IgD-negative memory B cell (primary cell): Measurements from ENCODE around the gene CAPS. TPM values are rescaled to one million over a fixed set of nuclear protein-coding genes. Genes with fewer than 3 reads are reported as not detected.

Experiments
- H3K27ac Mint-ChIP-seq, 3 donors: one replicate each; pipeline ENCODE4 v1.8.0; 2020 to 2022; ENCODE audit warnings: mild to moderate bottlenecking in 3 of 3, mixed read lengths in 3 of 3, moderate library complexity in 1 of 3
- H3K27me3 Mint-ChIP-seq: one replicate; pipeline ENCODE4 v1.8.0; 2021; ENCODE audit warnings: mixed read lengths
- H3K36me3 Mint-ChIP-seq: one replicate; pipeline ENCODE4 v1.8.0; 2020; ENCODE audit warnings: mild to moderate bottlenecking, mixed read lengths
- H3K4me1 Mint-ChIP-seq, 3 donors: one replicate each; pipeline ENCODE4 v1.8.0; 2020 to 2022; ENCODE audit warnings: mixed read lengths in 3 of 3, mild to moderate bottlenecking in 1 of 3
- H3K4me3 Mint-ChIP-seq, 4 donors: one replicate each; pipeline ENCODE4 v1.8.0; 2020 to 2022; ENCODE audit warnings: mild to moderate bottlenecking in 4 of 4, mixed read lengths in 4 of 4, moderate library complexity in 3 of 4
- H3K9me3 Mint-ChIP-seq, 3 donors: one replicate each; pipeline ENCODE4 v1.8.0; 2020 to 2021; ENCODE audit warnings: mixed read lengths in 3 of 3, mild to moderate bottlenecking in 1 of 3
- polyA plus RNA-seq: library from polyadenylated mRNA; unstranded; fragments of 300-500 nt; fragmentation: Illumina TruSeq; gene quantifications from one replicate; pipeline ENCODE4 v1.2.3, GENCODE V29; 2021

The CAPS gene
- polyA plus RNA-seq, 1 donor from 2014 or later: 3.7 TPM

DNA sequence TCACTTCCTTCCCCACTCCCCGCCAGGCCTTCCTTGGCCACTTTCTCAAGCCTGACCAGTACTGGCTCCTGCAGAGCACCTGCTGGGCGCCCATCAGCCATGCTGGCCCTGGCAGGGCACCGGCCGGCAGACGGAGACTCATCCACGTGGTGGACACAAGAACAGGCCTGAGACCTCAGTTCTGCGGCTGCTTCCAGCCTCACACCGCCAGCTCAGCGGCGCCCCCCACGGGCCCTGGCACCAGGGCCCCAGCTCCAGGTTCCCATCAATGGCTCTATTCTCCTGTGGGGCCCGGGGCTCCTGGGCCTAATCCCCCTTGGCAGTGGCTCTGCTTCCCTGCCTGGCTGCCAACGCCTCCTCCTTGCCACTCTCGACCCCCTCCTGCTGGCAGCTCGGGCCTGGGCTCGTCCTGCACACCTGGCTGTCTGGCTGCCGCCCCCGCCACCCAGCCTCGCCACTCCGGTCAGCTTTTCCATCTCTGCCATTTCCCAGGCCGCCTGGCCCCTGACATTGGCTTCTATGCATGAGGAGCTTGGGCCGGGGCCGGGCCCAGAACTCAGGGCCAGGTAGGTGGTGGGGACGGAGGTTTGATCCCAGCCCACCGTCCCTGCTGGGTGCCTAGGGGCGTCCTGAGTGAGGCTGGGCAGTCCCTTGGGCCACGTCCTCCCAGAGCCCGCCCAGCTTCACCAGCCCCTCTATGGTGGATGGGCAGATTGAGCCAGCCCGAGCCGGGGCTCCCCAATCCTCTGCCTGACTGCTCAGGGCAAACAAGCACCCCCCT is 16.7 kb upstream of the CAPS start:
- no peaks in the 10 kb centered on the region for H3K27me3 Mint-ChIP-seq
- no peaks in the 10 kb centered on the region for H3K9me3 Mint-ChIP-seq
- H3K27ac Mint-ChIP-seq: no peak overlapping the region
- H3K36me3 Mint-ChIP-seq: peaks cover 2% of the 10 kb centered on the region
- H3K4me1 Mint-ChIP-seq: peaks cover 0 to 6% (median 6%) of the 10 kb centered on the region in 3 donors
- H3K4me3 Mint-ChIP-seq: peak overlapping the region in 1 of 4 donors; percentile 55

DNA sequence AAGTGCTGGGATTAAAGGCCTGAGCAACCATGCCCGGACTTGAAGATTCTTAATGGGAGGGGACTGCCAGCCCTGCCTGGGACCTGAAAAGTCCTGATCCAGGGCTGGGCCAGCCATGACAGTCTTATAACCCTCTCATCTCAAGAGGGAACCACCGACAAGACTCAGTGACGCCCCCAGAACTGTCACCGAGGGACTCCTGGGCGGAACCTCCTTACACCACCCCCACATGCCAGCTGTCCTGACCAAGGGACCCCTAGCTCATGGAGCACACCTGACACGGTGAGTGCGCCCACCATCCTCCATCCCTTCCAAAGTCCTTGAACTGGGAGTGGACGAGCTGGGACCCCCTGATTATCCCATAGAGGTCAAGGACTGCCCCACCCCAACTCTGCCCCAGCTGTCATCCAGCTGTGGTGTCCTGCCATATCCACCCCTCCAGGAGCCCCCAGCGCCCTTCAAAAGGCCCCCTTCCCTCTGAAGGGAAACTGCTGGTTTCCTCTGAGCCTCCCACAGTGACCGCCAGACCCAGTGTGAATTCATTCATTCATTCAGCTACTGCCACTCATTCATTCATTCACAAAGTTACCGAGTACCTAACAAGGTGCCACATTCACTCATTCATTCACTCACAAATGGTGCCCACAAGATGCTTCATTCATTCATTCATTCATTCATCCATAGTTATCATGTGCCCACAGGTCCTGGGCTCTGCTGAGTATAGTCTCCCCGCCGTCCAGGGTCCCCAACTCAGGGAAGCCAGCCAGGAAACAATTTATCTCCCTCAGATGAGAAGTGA is 14.1 kb upstream of the CAPS start:
- H3K4me3 Mint-ChIP-seq: peak overlapping the region in 2 of 4 donors; percentile 13 to 30
- H3K27ac Mint-ChIP-seq: peak overlapping the region in 2 of 3 donors; percentile 8 to 33

DNA sequence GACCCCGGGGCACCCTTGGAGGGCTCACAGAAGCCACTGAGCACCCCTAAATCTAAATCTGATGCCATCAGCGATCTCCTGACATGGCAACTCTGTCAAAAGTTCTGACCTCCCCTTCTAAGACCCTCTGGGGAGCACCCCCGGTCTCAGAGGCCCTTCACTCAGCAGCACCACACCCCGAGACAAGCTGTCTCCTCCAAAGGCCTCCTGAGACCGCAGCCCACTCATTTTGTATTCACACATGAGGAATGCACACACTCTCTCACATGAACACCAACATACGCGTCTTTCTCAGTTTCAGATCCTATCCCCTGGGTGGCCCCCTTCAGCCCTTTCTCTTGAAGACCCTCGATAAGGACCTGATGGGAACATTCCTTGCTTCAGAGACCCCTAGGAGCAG is 13.1 kb upstream of the CAPS start:
- H3K27me3 Mint-ChIP-seq: no peaks in the 10 kb centered on the region
- peaks cover 0 to 15% (median 11%) of the 10 kb centered on the region in 3 donors for H3K4me1 Mint-ChIP-seq
- H3K9me3 Mint-ChIP-seq: no peaks in the 10 kb centered on the region
- H3K36me3 Mint-ChIP-seq: no peaks in the 10 kb centered on the region
- H3K27ac Mint-ChIP-seq: peak overlapping the region in 1 of 3 donors; percentile 52
- H3K4me3 Mint-ChIP-seq: peak overlapping the region in 2 of 4 donors; percentile 30 to 56

More for the DNA sequence above, 14.1 kb upstream of the CAPS start:
- H3K27me3 Mint-ChIP-seq: no peaks in the 10 kb centered on the region
- peaks cover 0 to 12% (median 11%) of the 10 kb centered on the region in 3 donors for H3K4me1 Mint-ChIP-seq
- no peaks in the 10 kb centered on the region for H3K9me3 Mint-ChIP-seq
- peaks cover 2% of the 10 kb centered on the region for H3K36me3 Mint-ChIP-seq

DNA sequence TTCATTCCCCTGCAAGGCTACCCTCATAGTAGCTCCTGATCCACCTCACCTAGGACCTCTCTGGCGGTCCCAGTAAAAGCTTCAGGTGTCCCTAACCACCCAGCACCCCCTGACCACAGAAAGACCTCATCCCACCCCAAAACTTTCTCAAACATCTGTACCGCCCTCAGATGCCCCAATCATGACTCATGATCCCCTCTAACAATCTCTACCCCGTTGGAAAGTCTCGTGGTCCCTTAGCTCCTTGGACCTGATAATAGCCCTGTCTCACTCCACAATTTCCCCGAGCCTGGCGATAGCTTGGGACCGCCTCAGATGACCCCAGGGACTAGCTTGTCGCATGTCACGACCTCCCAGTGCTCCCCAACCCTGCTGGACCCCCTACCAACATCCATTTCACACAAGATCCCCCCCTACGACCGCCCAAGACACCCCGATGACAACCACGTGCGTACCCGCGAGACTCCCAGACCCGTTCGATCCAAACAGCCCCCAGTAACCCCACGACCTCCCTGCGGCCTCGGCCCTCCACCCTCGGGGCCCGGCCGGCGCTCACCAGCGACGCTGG is 10.9 kb upstream of the CAPS start:
- Mint-ChIP-seq H3K4me1 (peaks cover 0 to 20% (median 20%) of the 10 kb centered on the region in 3 donors), H3K4me3 (peak overlapping the region; percentile 85 to 99 (median 94)), H3K9me3 (no peaks in the 10 kb centered on the region), H3K36me3 (no peaks in the 10 kb centered on the region), H3K27me3 (no peaks in the 10 kb centered on the region), H3K27ac (peak overlapping the region; percentile 87 to 99 (median 98))

DNA sequence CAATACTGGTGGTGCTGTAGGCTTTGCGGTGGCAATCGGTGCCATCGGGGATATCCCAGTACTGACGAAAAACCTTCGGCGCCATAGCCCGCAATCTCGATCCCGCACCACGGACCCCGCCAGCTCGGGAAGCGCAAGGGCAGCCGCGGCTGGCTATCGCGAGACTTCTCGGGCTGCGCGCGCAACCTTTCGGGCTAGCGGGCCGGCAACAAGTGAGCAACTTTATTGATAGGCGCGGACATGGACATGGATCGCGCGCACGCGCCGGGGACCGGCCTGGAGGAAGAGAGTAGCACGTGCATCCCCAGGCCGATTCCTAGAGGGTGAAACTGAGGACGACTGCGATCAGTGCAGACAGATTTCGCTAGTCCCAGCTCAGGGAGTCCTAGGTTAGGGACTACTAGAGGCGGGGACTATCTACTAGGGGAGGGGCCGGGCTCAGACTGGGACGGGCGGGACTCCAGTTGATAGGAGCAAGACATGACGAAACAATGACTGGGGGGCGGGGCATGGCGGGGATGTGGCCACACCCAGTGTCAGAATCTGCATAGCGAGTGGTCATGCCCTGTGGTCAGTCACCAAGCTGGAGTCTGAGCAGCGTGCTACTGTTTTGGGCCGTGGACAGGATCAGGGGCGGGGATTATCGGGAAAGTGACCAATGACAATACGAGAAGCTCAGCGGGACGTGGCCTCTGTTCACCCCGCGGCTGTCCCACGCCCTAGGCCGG is 10.3 kb upstream of the CAPS start, which contains the start of gene NDUFA11:
Gene NDUFA11, minus strand, starts transcription at position 167 of the 728 bp plus-strand sequence. Its CDS starts 82 bp downstream, at position 85.
- Mint-ChIP-seq H3K27me3 (no peaks in the 10 kb centered on the region), H3K4me3 (peak within 1 kb of the TSS; percentile 85 to 99 (median 94)), H3K27ac (peak within 1 kb of the TSS; percentile 87 to 99 (median 98)), H3K36me3 (no peaks in the 10 kb centered on the region), H3K4me1 (peaks cover 0 to 20% (median 20%) of the 10 kb centered on the region in 3 donors), H3K9me3 (no peaks in the 10 kb centered on the region)

DNA sequence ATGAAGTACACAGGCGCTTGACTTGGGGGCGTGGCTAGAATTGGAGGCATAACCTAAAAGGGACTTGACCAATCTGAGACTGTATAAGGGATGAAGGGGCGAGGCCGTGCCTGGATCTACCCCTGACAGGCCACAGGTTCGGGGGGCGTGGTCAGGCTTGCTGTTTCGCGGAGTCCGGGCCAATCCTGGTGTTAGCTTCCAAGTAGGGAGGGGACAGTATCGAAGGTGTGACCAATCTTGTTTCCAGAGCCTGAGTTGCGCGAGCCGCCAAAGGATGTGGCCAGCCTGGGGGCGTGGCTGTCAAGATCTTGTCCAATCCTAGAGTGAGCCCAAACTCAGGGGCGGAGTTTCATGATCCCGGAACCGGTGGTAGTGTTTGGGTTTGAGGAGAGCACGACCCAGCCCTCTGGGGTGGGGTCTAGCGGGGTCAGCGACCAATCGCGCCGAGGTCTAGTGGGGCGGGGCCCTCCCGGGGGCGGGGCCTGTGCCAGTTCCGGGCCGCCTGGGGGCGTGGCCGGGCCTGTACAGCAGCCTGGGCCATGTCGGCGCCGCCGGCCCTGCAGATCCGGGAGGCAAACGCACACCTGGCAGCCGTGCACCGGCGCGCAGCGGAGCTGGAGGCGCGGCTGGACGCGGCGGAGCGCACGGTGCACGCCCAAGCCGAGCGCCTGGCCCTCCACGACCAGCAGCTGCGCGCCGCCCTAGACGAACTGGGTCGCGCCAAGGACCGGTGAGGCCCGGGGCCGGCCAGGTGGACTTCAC is 9.5 kb upstream of the CAPS start, which contains the start of gene VMAC:
Gene VMAC, plus strand, starts transcription at position 521 of the 762 bp plus-strand sequence. Its CDS starts 19 bp downstream, at position 540.
- Mint-ChIP-seq H3K27me3 (no peaks in the 10 kb centered on the region), H3K4me3 (peak within 1 kb of the TSS; percentile 85 to 99 (median 94)), H3K9me3 (no peaks in the 10 kb centered on the region), H3K27ac (peak within 1 kb of the TSS; percentile 87 to 99 (median 98)), H3K36me3 (no peaks in the 10 kb centered on the region), H3K4me1 (peaks cover 0 to 20% (median 20%) of the 10 kb centered on the region in 3 donors)

DNA sequence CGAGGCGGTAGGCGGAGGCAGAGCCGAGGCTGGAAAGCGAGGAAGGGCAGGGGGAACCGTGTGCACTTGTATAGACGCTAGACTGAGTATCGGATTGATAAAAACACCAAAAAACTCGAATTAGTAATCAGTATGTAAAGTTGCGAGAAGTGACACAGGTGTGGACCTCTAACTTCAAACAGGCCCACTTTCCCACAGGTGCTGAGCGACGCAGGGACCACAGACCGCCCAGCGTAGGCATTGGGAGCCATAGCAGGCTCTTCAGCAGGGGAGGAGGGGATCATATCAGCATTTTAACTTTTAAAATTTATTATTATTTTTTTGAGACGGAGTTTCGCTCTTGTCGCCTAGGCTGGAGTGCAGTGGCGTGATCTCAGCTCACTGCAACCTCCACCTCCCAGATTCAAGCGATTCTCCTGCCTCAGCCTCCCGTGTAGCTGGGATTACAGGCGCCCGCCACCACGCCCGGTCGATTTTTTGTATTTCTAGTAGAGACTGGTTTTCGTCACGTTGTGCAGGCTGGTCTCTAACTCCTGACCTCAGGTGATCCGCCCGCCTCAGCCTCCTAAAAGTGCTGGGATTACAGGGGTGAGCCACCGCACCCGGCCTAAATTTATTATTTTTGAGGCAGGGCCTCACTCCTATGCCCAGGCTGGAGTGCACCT is 8.8 kb upstream of the CAPS start:
- Mint-ChIP-seq H3K4me3 (peak overlapping the region; percentile 85 to 99 (median 94)), H3K36me3 (no peaks in the 10 kb centered on the region), H3K4me1 (peaks cover 0 to 20% (median 20%) of the 10 kb centered on the region in 3 donors), H3K27me3 (no peaks in the 10 kb centered on the region), H3K27ac (peak overlapping the region in 2 of 3 donors; percentile 98 to 99), H3K9me3 (no peaks in the 10 kb centered on the region)

DNA sequence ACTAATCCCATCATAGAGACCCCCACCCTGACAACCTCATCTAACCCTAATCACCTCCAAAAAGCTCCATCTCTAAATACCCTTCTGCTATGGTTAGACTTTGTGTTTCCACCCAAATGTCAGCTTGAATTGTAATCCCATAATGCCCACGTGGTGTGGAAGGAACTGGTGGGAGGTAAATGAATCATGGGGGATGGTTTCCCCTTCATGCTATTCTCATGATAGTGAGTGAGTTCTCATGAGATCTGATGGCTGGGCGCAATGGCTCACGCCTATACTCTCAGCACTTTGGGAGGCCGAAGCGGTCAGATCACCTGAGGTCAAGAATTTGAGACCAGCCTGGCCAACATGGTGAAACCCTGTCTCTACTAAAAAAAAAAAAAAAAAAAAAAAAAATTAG is 6.8 kb upstream of the CAPS start:
- no peaks in the 10 kb centered on the region for H3K36me3 Mint-ChIP-seq
- peak overlapping the region in 1 of 3 donors; percentile 86 for H3K27ac Mint-ChIP-seq
- H3K4me3 Mint-ChIP-seq: peak overlapping the region in 3 of 4 donors; percentile 45 to 70 (median 66)
- no peaks in the 10 kb centered on the region for H3K27me3 Mint-ChIP-seq
- no peaks in the 10 kb centered on the region for H3K9me3 Mint-ChIP-seq
- peaks cover 0 to 15% (median 14%) of the 10 kb centered on the region in 3 donors for H3K4me1 Mint-ChIP-seq

DNA sequence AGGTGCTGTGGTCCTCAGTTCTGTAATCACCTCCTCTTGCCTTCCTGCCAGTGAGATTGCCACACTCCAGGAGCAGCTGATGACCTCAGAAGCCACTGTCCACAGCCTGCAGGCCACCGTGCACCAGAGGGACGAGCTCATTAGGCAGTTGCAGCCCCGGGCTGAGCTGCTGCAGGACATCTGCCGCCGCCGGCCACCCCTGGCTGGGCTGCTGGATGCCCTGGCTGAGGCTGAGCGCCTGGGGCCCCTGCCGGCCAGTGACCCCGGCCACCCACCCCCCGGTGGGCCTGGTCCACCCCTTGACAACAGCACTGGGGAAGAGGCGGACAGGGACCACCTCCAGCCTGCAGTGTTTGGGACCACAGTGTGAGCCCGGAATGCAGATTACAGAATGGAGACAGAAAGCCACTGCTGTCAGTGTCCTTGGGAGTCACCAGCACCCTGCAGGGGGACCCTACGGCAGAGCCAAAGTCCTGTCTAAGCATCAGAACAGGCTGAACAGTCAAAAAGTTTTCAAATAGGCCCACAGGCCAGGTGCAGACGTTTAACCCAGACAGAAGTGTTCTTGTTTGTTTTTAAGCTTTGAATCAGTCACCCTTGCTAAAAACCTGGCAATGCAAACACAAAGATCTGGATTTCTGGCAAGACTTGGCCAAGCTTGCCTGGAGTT is 5.1 kb upstream of the CAPS start:
- peaks cover 0 to 9% (median 9%) of the 10 kb centered on the region in 3 donors for H3K4me1 Mint-ChIP-seq
- H3K4me3 Mint-ChIP-seq: no peak overlapping the region
- H3K27me3 Mint-ChIP-seq: no peaks in the 10 kb centered on the region
- no peaks in the 10 kb centered on the region for H3K9me3 Mint-ChIP-seq
- no peak overlapping the region for H3K27ac Mint-ChIP-seq
- H3K36me3 Mint-ChIP-seq: no peaks in the 10 kb centered on the region

DNA sequence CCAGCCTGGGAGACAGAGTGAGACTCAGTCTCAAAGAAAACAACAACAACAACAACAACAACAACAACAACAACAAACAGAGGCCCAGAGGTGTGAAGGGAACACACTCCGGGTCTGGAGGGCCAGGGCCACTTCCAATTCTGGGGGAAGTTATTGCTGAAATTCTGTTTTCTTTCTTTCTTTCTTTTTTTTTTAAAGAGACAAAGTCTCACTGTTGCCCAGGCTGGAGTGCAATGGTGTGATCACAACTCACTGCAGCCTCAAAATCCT is 3.5 kb upstream of the CAPS start:
- no peaks in the 10 kb centered on the region for H3K36me3 Mint-ChIP-seq
- no peak overlapping the region for H3K4me3 Mint-ChIP-seq
- H3K9me3 Mint-ChIP-seq: no peaks in the 10 kb centered on the region
- H3K27ac Mint-ChIP-seq: peak overlapping the region in 1 of 3 donors; percentile 62
- H3K27me3 Mint-ChIP-seq: no peaks in the 10 kb centered on the region
- H3K4me1 Mint-ChIP-seq: peaks cover 0 to 9% (median 5%) of the 10 kb centered on the region in 3 donors

DNA sequence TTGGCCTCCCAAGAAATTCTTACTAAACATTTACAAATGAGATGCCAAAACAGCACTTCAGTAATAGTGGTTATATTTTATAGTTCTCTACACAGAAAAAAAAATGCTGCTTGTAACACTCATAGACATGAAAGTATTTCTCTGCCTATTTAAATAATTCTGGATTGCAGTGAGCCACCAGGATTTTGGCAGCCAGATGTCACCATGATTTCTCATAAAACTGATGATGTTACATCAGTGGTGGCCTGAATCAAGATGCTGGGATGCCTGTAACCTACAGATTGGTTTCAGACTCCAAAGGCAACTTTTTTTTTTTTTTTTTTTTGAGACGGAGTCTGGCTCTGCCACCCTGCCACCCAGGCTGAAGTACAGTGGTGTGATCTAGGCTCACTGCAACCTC is 2.7 kb upstream of the CAPS start:
- Mint-ChIP-seq H3K4me1 (peaks cover 0 to 7% (median 3%) of the 10 kb centered on the region in 3 donors), H3K27me3 (no peaks in the 10 kb centered on the region), H3K27ac (no peak overlapping the region), H3K4me3 (no peak overlapping the region), H3K9me3 (no peaks in the 10 kb centered on the region), H3K36me3 (no peaks in the 10 kb centered on the region)

DNA sequence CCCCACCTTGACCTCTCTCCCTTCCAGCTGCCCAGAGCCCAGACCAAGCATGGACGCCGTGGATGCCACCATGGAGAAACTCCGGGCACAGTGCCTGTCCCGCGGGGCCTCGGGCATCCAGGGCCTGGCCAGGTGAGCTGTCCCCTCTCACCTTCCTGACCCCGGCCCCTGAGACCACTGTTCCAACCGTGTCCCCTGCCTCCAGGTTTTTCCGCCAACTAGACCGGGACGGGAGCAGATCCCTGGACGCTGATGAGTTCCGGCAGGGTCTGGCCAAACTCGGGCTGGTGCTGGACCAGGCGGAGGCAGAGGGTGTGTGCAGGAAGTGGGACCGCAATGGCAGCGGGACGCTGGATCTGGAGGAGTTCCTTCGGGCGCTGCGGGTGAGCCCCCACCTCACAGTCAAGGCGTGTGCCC is 312 bp downstream of the CAPS start:
- H3K4me1 Mint-ChIP-seq: no peaks in the 10 kb centered on the region
- no peak overlapping the region for H3K4me3 Mint-ChIP-seq
- no peaks in the 10 kb centered on the region for H3K9me3 Mint-ChIP-seq
- H3K27me3 Mint-ChIP-seq: no peaks in the 10 kb centered on the region
- H3K27ac Mint-ChIP-seq: no peak overlapping the region
- H3K36me3 Mint-ChIP-seq: peaks cover 3% of the 10 kb centered on the region
